Lung (tissue), 12 donors: Measurements from ENCODE around the gene LNP1. TPM values are rescaled to one million over a fixed set of nuclear protein-coding genes. Genes with fewer than 3 reads are reported as not detected.

Experiments used
- ATAC-seq: fragments of 200-7000 bp; cut with Tn5 transposase; one replicate; pipeline ENCODE4 v1.9.1; 2020; ENCODE audit warnings: moderate number of reproducible peaks; ENCODE audit not compliant: insufficient read depth, low FRiP score
- DNase-seq, 3 donors: peaks; one replicate each; pipeline ENCODE4 v3.0.0-alpha.2; 2013 to 2017
- H3K27ac ChIP-seq, 2 donors: one replicate each; pipeline ENCODE4 v1.5.1; 2013; ENCODE audit warnings: mild to moderate bottlenecking in 2 of 2, moderate library complexity in 2 of 2, control low read depth in 1 of 2, inconsistent platforms in 1 of 2, low read depth in 1 of 2, low read length in 1 of 2
- H3K27me3 ChIP-seq, 3 donors: one replicate each; pipeline ENCODE4 v1.5.1; 2013; ENCODE audit warnings: low read length in 2 of 3; ENCODE audit not compliant: control insufficient read depth in 3 of 3, insufficient read depth in 3 of 3
- H3K36me3 ChIP-seq, 4 donors: one replicate each; pipeline ENCODE4 v1.5.1; 2013; ENCODE audit warnings: low read length in 4 of 4, mild to moderate bottlenecking in 1 of 4, moderate library complexity in 1 of 4; ENCODE audit not compliant: control insufficient read depth in 4 of 4, insufficient read depth in 4 of 4
- H3K4me1 ChIP-seq, 5 donors: one replicate each; pipeline ENCODE4 v1.5.1; 2013; ENCODE audit warnings: low read length in 5 of 5, mild to moderate bottlenecking in 2 of 5, moderate library complexity in 1 of 5; ENCODE audit not compliant: control insufficient read depth in 5 of 5, insufficient read depth in 5 of 5
- H3K4me3 ChIP-seq: one replicate; pipeline ENCODE4 v1.5.1; 2013; ENCODE audit warnings: mild to moderate bottlenecking, control low read depth, moderate library complexity
- H3K9ac ChIP-seq, 2 donors: one replicate each; pipeline ENCODE4 v1.5.1; 2013; ENCODE audit warnings: low read length in 2 of 2, control low read depth in 1 of 2; ENCODE audit not compliant: insufficient read depth in 1 of 2
- H3K9me3 ChIP-seq, 4 donors: one replicate each; pipeline ENCODE4 v1.5.1; 2013; ENCODE audit warnings: low read length in 3 of 4, mild to moderate bottlenecking in 1 of 4, moderate library complexity in 1 of 4; ENCODE audit not compliant: control insufficient read depth in 4 of 4, insufficient read depth in 3 of 4
- CTCF ChIP-seq: IDR thresholded peaks from 2 replicates; pipeline ENCODE4 v1.5.1; 2012; ENCODE audit warnings: mild to moderate bottlenecking; ENCODE audit errors: control extremely low read depth, extremely low read depth
- WGBS, 2 donors: extraction: QIAGEN DNeasy Blood & Tissue Kit; methylation state at CpG; one replicate each; pipeline ENCODE4 v1.1.7; 2013; 5-methylcytosine and 5-hydroxymethylcytosine counted together
- polyA plus RNA-seq, 2 donors: library from polyadenylated mRNA; stranded (reverse); fragments of 200-250 nt; gene quantifications; one replicate each; pipeline ENCODE4 v1.2.1, GENCODE V29; 2013
- total RNA-seq, 2 donors: library from RNA; depleted of rRNA in 1 of 2; stranded (reverse); fragments of >200 nt in 1 of 2; gene quantifications; one replicate each; pipeline ENCODE4 v1.2.1, GENCODE V29; 2014 to 2021
- donor health status: control.
- donor health status: control.
- donor health status: Bipolar disorder and iron deficiency.
- donor health status: healthy.
- donor health status: DM: yes; HTN: yes; CAD: no.

Gene LNP1
- total and polyA plus RNA-seq, 4 donors: 1.1 to 5.8 (median 2.2) TPM

- TF ChIP-seq CTCF: no peak
- no peak overlapping the region for H3K9ac ChIP-seq
- H3K27ac ChIP-seq: no peak overlapping the region
- DNase-seq (no peak), ATAC-seq (no peak)
- H3K36me3 ChIP-seq: no peaks in the 10 kb centered on the region
- no peaks in the 10 kb centered on the region for H3K4me1 ChIP-seq
- no peak overlapping the region for H3K4me3 ChIP-seq
- H3K9me3 ChIP-seq: no peaks in the 10 kb centered on the region
- WGBS, 2 donors: 93 to 95% methylated on average over 2 of the region's 2 CpGs
- H3K27me3 ChIP-seq: no peaks in the 10 kb centered on the region
Observed at GRCh38 chr3:100436951-100437350, 35.6 kb downstream of the LNP1 start.

- H3K27ac ChIP-seq: no peak overlapping the region
- ATAC-seq (no peak), DNase-seq (no peak)
- no peak overlapping the region for H3K4me3 ChIP-seq
- 83 to 88% methylated on average over 3 of the region's 3 CpGs for WGBS, 2 donors
- H3K9ac ChIP-seq: no peak overlapping the region
- no peaks in the 10 kb centered on the region for H3K27me3 ChIP-seq
- H3K4me1 ChIP-seq: no peaks in the 10 kb centered on the region
- no peaks in the 10 kb centered on the region for H3K36me3 ChIP-seq
- H3K9me3 ChIP-seq: no peaks in the 10 kb centered on the region
- no peak for TF ChIP-seq CTCF
Observed at GRCh38 chr3:100437721-100438622, 36.6 kb downstream of the LNP1 start.

GRCh38 chr3:100438623-100438974 is 37.3 kb downstream of the LNP1 start:
- no peaks in the 10 kb centered on the region for H3K27me3 ChIP-seq
- ATAC-seq (no peak), DNase-seq (no peak)
- H3K9me3 ChIP-seq: no peaks in the 10 kb centered on the region
- no peaks in the 10 kb centered on the region for H3K4me1 ChIP-seq
- H3K27ac ChIP-seq: no peak overlapping the region
- no peak overlapping the region for H3K4me3 ChIP-seq
- peaks cover 0 to 3% (median under 1%) of the 10 kb centered on the region in 4 donors for H3K36me3 ChIP-seq
- TF ChIP-seq CTCF: no peak
- WGBS, 2 donors: 92 to 98% methylated on average over 2 of the region's 2 CpGs
- H3K9ac ChIP-seq: no peak overlapping the region
